HCT116 (cell line): Measurements from ENCODE around the gene BPIFB4. TPM values are rescaled to one million over a fixed set of nuclear protein-coding genes. Genes with fewer than 3 reads are reported as not detected.

Experiments used
- ATAC-seq: fragments of 200-7000 bp; cut with Tn5 transposase; 2 replicates; pipeline ENCODE4 v1.9.1; 2020; ENCODE audit warnings: mild to moderate bottlenecking, moderate library complexity
- BruUV-seq: library from RNA; stranded (reverse); fragments of 400-500 nt; replicated peaks from 2 replicates; lab custom pipeline; 2021; lab: Mats Ljungman, UMichigan
- CTCF ChIA-PET: fragments of 300-600 bp; sonication (Branson Sonifier 250); formaldehyde crosslinking; loops from one replicate; lab custom pipeline; 2021; ENCODE audit warnings: antibody characterized with exemption; lab: Charles Lee
- POLR2A ChIA-PET: fragments of 300-600, 350-600 bp; sonication (Branson Sonifier 250); formaldehyde crosslinking; loops from one replicate; lab custom pipeline; 2021; ENCODE audit warnings: antibody characterized with exemption; lab: Charles Lee
- RAD21 ChIA-PET, 2 experiments: fragments of 300-600 bp; sonication (Branson Sonifier 250); formaldehyde crosslinking; loops; one replicate each; lab custom pipeline; 2023; ENCODE audit warnings: low total read pairs in 2 of 2; ENCODE audit not compliant: uncharacterized antibody in 2 of 2, unreplicated experiment in 2 of 2, low non-redundant PET in 1 of 2; lab: Charles Lee
- DNase-seq: peaks from one replicate; pipeline ENCODE4 v3.0.0-alpha.2; 2010; ENCODE audit warnings: low read depth, low spot score
- H2AFZ ChIP-seq: fragments of 200-600 bp; shearing (Covaris generic), sonication (generic); 2 replicates; pipeline ENCODE4 v1.6.1; 2017; ENCODE audit warnings: low read depth, mixed run types, mixed read lengths, antibody characterized with exemption, low read length; ENCODE audit not compliant: poor library complexity, severe bottlenecking
- H3K27ac ChIP-seq: 2 replicates; pipeline ENCODE4 v1.5.1; 2012; ENCODE audit warnings: low read depth, low read length
- H3K27me3 ChIP-seq: fragments of 200-600 bp; sonication (generic); 2 replicates; pipeline ENCODE4 v1.6.1; 2016; ENCODE audit warnings: mixed run types, low read length, mixed read lengths; ENCODE audit not compliant: insufficient read depth
- H3K36me3 ChIP-seq, 2 experiments: fragments of 200-500 bp in 1 of 2; fragments of 200-600 bp in 1 of 2; sonication (Bioruptor generic) in 1 of 2; sonication (generic) in 1 of 2; 2 replicates each; pipeline versions ENCODE4 v1.5.1 to v1.6.1; 2014 to 2016; ENCODE audit warnings: low read length in 2 of 2, inconsistent platforms in 1 of 2, mixed read lengths in 1 of 2, mixed run types in 1 of 2; ENCODE audit not compliant: insufficient read depth in 2 of 2, control insufficient read depth in 1 of 2
- H3K4me1 ChIP-seq, 2 experiments: fragments of 200-600 bp in 1 of 2; sonication (generic) in 1 of 2; 2 replicates each; pipeline versions ENCODE4 v1.5.1 to v1.6.1; 2012 to 2017; ENCODE audit warnings: low read length in 2 of 2, inconsistent platforms in 1 of 2, mild to moderate bottlenecking in 1 of 2, mixed read lengths in 1 of 2, mixed run types in 1 of 2, moderate library complexity in 1 of 2; ENCODE audit not compliant: insufficient read depth in 2 of 2, control insufficient read depth in 1 of 2
- H3K4me2 ChIP-seq: fragments of 200-600 bp; sonication (generic); 2 replicates; pipeline ENCODE4 v1.6.1; 2017; ENCODE audit warnings: mixed run types, low read length, mixed read lengths
- H3K4me3 ChIP-seq, 2 experiments: fragments of 200-600 bp in 1 of 2; sonication (generic) in 1 of 2; replicated peaks in 1 of 2; 2 replicates each; pipeline ENCODE4 v1.5.1; 2011 to 2016; ENCODE audit warnings: low read length in 2 of 2, control low read depth in 1 of 2, low read depth in 1 of 2, mild to moderate bottlenecking in 1 of 2, mixed read lengths in 1 of 2, mixed run types in 1 of 2
- H3K79me2 ChIP-seq: fragments of 200-600 bp; sonication (generic); 2 replicates; pipeline ENCODE4 v1.6.1; 2017; ENCODE audit warnings: mild to moderate bottlenecking, mixed run types, low read length, moderate library complexity, mixed read lengths; ENCODE audit not compliant: insufficient read depth
- H3K9ac ChIP-seq: fragments of 200-600 bp; sonication (generic); 2 replicates; pipeline ENCODE4 v1.6.1; 2016; ENCODE audit warnings: low read length, mixed read lengths
- H3K9me2 ChIP-seq: fragments of 200-600 bp; sonication (generic), shearing (Covaris generic); 2 replicates; pipeline ENCODE4 v1.6.1; 2017; ENCODE audit warnings: mixed run types, mild to moderate bottlenecking, moderate library complexity; ENCODE audit not compliant: insufficient read depth
- H3K9me3 ChIP-seq, 2 experiments: fragments of 200-500 bp in 1 of 2; fragments of 200-600 bp in 1 of 2; sonication (Bioruptor generic) in 1 of 2; sonication (generic) in 1 of 2; 2 replicates each; pipeline ENCODE4 v1.6.1; 2014 to 2017; ENCODE audit warnings: low read length in 2 of 2, mixed read lengths in 2 of 2, inconsistent platforms in 1 of 2, low read depth in 1 of 2, mild to moderate bottlenecking in 1 of 2, mixed run types in 1 of 2, moderate library complexity in 1 of 2; ENCODE audit not compliant: control insufficient read depth in 1 of 2, insufficient read depth in 1 of 2
- H4K20me1 ChIP-seq: fragments of 200-600 bp; sonication (generic), shearing (Covaris generic); 2 replicates; pipeline ENCODE4 v1.6.1; 2017; ENCODE audit warnings: mixed run types, mild to moderate bottlenecking, moderate library complexity; ENCODE audit not compliant: insufficient read depth
- CBX3 ChIP-seq: IDR thresholded peaks from 2 replicates; pipeline ENCODE4 v1.6.1; 2012; ENCODE audit warnings: low read depth
- CEBPB ChIP-seq: IDR thresholded peaks from 2 replicates; pipeline ENCODE4 v1.6.1; 2012; ENCODE audit warnings: low read depth
- ELF1 ChIP-seq: IDR thresholded peaks from 2 replicates; pipeline ENCODE4 v1.6.1; 2012; ENCODE audit warnings: low read depth, borderline replicate concordance
- EZH2 ChIP-seq: fragments of 200-600 bp; sonication (generic); IDR thresholded peaks from 2 replicates; pipeline ENCODE4 v1.6.1; 2017; ENCODE audit warnings: antibody characterized with exemption, mixed run types
- FOSL1 ChIP-seq: IDR thresholded peaks from 2 replicates; pipeline ENCODE4 v1.6.1; 2012; ENCODE audit warnings: low read depth
- MAX ChIP-seq: IDR thresholded peaks from 2 replicates; pipeline ENCODE4 v1.6.1; 2012
- POLR2A ChIP-seq: IDR thresholded peaks from 2 replicates; pipeline ENCODE4 v1.7.0; 2011; ENCODE audit warnings: borderline replicate concordance; ENCODE audit not compliant: insufficient read depth, insufficient read length; ENCODE audit errors: extremely low read depth
- RAD21 ChIP-seq: IDR thresholded peaks from 2 replicates; pipeline ENCODE4 v1.6.1; 2012; ENCODE audit warnings: low read depth, mild to moderate bottlenecking
- SP1 ChIP-seq: IDR thresholded peaks from 2 replicates; pipeline ENCODE4 v1.6.1; 2012; ENCODE audit warnings: low read depth
- SRF ChIP-seq: IDR thresholded peaks from 2 replicates; pipeline ENCODE4 v1.6.1; 2012; ENCODE audit warnings: low read depth
- TCF7L2 ChIP-seq: IDR thresholded peaks from 2 replicates; pipeline ENCODE4 v1.7.0; 2011; ENCODE audit warnings: borderline replicate concordance, inconsistent platforms; ENCODE audit not compliant: insufficient read depth, insufficient read length; ENCODE audit errors: extremely low read depth
- ZFX ChIP-seq: fragments of 450-650 bp; IDR thresholded peaks from 2 replicates; pipeline ENCODE4 v1.6.1; 2017
- intact Hi-C: fragments of 100-400 bp; cut with micrococcal nuclease; formaldehyde crosslinking; loops from 2 replicates; pipeline ENCODE4 v1.10.0; 2022
- total RNA-seq: library from RNA; stranded (reverse); gene quantifications from one replicate; pipeline ENCODE4 v1.2.1, GENCODE V29; 2021; ENCODE audit not compliant: unreplicated experiment

The BPIFB4 gene
- total RNA-seq, 1 experiment from 2014 or later = not detected

GRCh38 chr20:33108661-33109060 lies 29.2 kb downstream of the BPIFB4 start (continued):
- no peak for TF ChIP-seq CBX3
- TF ChIP-seq TCF7L2 = no peak
- TF ChIP-seq ELF1 = no peak
- no peak for TF ChIP-seq FOSL1
- no peak for TF ChIP-seq CEBPB
- no peak for TF ChIP-seq SP1
- no peak for TF ChIP-seq EZH2
- TF ChIP-seq, all 23 proteins: peak for 0

- intact Hi-C loops = no loop called here
- no peak overlapping the region for H3K4me3 ChIP-seq
- CTCF ChIA-PET = no interaction called here
Observed at GRCh38 chr20:33110147-33110825, 30.8 kb downstream of the BPIFB4 start.

More at GRCh38 chr20:33110147-33110825, 30.8 kb downstream of the BPIFB4 start:
- ATAC-seq (no peak), DNase-seq (no peak)
- TF ChIP-seq POLR2A (no peak), SRF (no peak), CBX3 (no peak), ZFX (no peak), MAX (no peak), ELF1 (no peak), RAD21 (no peak), FOSL1 (no peak)
- no TSS peak for BruUV-seq
- Histone ChIP-seq H3K9me3 (no peaks in the 10 kb centered on the region), H3K9ac (no peak overlapping the region), H3K4me2 (no peak overlapping the region), H3K27me3 (no peaks in the 10 kb centered on the region), H4K20me1 (no peaks in the 10 kb centered on the region), H3K36me3 (no peaks in the 10 kb centered on the region), H3K9me2 (no peaks in the 10 kb centered on the region), H3K27ac (no peak overlapping the region), H2AFZ (no peak overlapping the region), H3K4me1 (no peaks in the 10 kb centered on the region), H3K79me2 (no peaks in the 10 kb centered on the region)
- ChIA-PET RAD21 (no interaction called here), POLR2A (no interaction called here)
